Caco-2 (cell line): ENCODE results near the gene ZNF48. TPM values are rescaled to one million over a fixed set of nuclear protein-coding genes. Genes with fewer than 3 reads are reported as not detected.

Experiments used
- Bru-seq: library from RNA; stranded (reverse); fragments of 400-500 nt; gene quantifications from one replicate; lab custom pipeline; 2021; lab: Mats Ljungman, UMichigan
- BruChase-seq, 2 experiments: library from RNA; stranded (reverse); fragments of 400-500 nt; gene quantifications; one replicate each; lab custom pipeline; 2021; lab: Mats Ljungman, UMichigan
- BruUV-seq: library from RNA; stranded (reverse); fragments of 400-500 nt; replicated peaks from 2 replicates; lab custom pipeline; 2021; lab: Mats Ljungman, UMichigan
- CTCF ChIA-PET: fragments of 300-600 bp; sonication (Branson Sonifier 250); formaldehyde crosslinking; loops from one replicate; lab custom pipeline; 2022; ENCODE audit warnings: antibody characterized with exemption; lab: Charles Lee
- POLR2A ChIA-PET: fragments of 300-600 bp; sonication (Branson Sonifier 250); formaldehyde crosslinking; loops from one replicate; lab custom pipeline; 2022; ENCODE audit warnings: antibody characterized with exemption; lab: Charles Lee
- DNase-seq, 2 experiments: peaks; one replicate each; pipeline versions ENCODE4 v3.0.0 to v3.0.0-alpha.2; 2020 to 2022
- H3K27me3 ChIP-seq: replicated peaks from 2 replicates; pipeline ENCODE4 v1.6.0; 2011; ENCODE audit warnings: low read length; ENCODE audit not compliant: control insufficient read depth, insufficient read depth
- H3K36me3 ChIP-seq: 2 replicates; pipeline ENCODE4 v1.5.1; 2011; ENCODE audit warnings: low read length; ENCODE audit not compliant: control insufficient read depth, insufficient read depth
- H3K4me1 ChIP-seq: fragments of 250-450 bp; sonication (Bioruptor Pico); 2 replicates; pipeline ENCODE4 v1.5.1; 2020; ENCODE audit warnings: mild to moderate bottlenecking
- H3K4me3 ChIP-seq: 2 replicates; pipeline ENCODE4 v1.5.1; 2011; ENCODE audit warnings: low read depth, mild to moderate bottlenecking, control low read depth, low read length
- H3K9me3 ChIP-seq: fragments of 250-450 bp; sonication (Bioruptor Pico); 2 replicates; pipeline ENCODE4 v1.5.1; 2020; ENCODE audit warnings: mild to moderate bottlenecking, moderate library complexity
- H3K27ac Mint-ChIP-seq: one replicate; pipeline ENCODE4 v1.8.0; 2022; ENCODE audit warnings: mixed read lengths; ENCODE audit not compliant: unreplicated experiment
- H3K27me3 Mint-ChIP-seq: one replicate; pipeline ENCODE4 v1.8.0; 2022; ENCODE audit warnings: mixed read lengths; ENCODE audit not compliant: insufficient read depth, unreplicated experiment
- H3K36me3 Mint-ChIP-seq: one replicate; pipeline ENCODE4 v1.8.0; 2022; ENCODE audit warnings: mild to moderate bottlenecking, mixed read lengths; ENCODE audit not compliant: insufficient read depth, unreplicated experiment
- H3K4me1 Mint-ChIP-seq: one replicate; pipeline ENCODE4 v1.8.0; 2022; ENCODE audit warnings: low read depth, mixed read lengths; ENCODE audit not compliant: unreplicated experiment
- H3K4me3 Mint-ChIP-seq: one replicate; pipeline ENCODE4 v1.8.0; 2022; ENCODE audit warnings: mild to moderate bottlenecking, moderate library complexity, mixed read lengths; ENCODE audit not compliant: unreplicated experiment
- H3K9me3 Mint-ChIP-seq: one replicate; pipeline ENCODE4 v1.8.0; 2022; ENCODE audit warnings: mixed read lengths; ENCODE audit not compliant: unreplicated experiment
- intact Hi-C: fragments of 100-400 bp; cut with micrococcal nuclease; formaldehyde crosslinking; loops from one replicate; pipeline ENCODE4 v1.10.0; 2022; ENCODE audit not compliant: unreplicated experiment
- long read RNA-seq: library from polyadenylated mRNA; stranded (forward); transcript quantifications from one replicate; pipeline ENCODE4 v2.0.0, GENCODE V29; 2022
- total RNA-seq: library from RNA; stranded (reverse); gene quantifications from 2 replicates; pipeline ENCODE4 v1.2.3, GENCODE V29; 2022
- TF ChIP-seq, protein P1 (sequence below), 2 experiments: fragments of 200-600 bp in 1 of 2; IDR thresholded peaks; 1 replicate in 1 of 2; 2 replicates in 1 of 2; pipeline versions ENCODE4 v1.5.1 to v1.8.0; 2011 to 2022; ENCODE audit warnings: antibody characterized with exemption in 1 of 2, control low read depth in 1 of 2, inconsistent platforms in 1 of 2, low read depth in 1 of 2, low read length in 1 of 2, mild to moderate bottlenecking in 1 of 2, moderate library complexity in 1 of 2; ENCODE audit not compliant: insufficient read depth in 1 of 2, severe bottlenecking in 1 of 2, unreplicated experiment in 1 of 2

The ZNF48 gene
- 12.8 and 13.4 TPM in 2 replicates for total RNA-seq
- Bru-seq, nascent RNA = percentile 49 among the genes with signal in this experiment
- BruChase-seq, experiment 1, labeled RNA remaining after a 2-hour chase = percentile 50 among the genes with signal in this experiment
- percentile 43 among the genes with signal in this experiment for BruChase-seq, experiment 2, labeled RNA remaining after a 6-hour chase
- long read RNA-seq, partial matches to known transcripts = 0 of 2 reads
- long read RNA-seq, other reads (novel, unspliced or antisense) = 2 of 2 reads

DNA sequence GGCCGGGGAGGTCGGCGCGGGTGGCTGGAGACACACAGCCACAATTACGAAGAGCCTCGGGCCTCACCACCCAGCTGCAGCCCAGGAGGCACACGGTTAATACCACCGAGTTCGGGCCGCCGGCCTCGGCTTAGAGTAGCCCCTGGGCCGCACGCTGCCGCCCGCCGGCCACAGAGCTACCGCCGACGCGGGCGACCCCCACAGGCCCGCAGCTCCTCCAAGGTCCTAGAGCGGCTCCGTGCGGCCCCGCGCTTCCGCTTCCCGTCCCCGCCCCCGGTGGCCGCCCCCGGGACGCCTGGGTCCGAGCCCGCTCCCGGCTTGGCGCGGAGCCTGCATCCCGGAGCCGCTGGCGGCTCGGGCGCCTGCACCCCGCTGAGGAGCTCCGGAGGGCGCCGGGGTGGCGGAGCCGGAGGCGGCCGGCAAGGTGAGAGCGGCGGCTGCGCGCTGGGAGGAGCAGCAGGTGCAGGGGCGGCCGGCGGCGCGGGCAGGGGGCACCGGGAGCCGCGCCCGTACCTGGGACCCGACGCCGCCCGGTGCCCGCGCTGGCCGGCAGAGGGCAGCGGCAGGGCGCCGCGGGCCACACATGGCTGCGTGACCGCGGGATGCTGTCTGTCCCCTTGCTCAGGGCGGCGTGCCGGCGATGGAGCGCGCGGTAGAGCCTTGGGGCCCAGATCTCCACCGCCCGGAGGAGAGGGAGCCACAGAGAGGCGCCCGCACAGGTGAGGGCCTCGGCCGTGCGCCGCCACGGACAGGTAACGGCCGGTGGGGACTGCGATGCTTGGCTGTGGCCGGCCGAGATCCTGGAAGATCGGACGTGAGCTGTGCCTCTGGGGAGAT, at the start of gene ZNF48:
Gene ZNF48, plus strand, starts transcription at position 266 of the 837 bp plus-strand sequence. Its CDS starts 375 bp downstream, at position 641.
- Mint-ChIP-seq H3K9me3 (no peaks in the 10 kb centered on the region), H3K27ac (peak within 1 kb of the TSS; percentile 46), H3K36me3 (peaks cover 12% of the 10 kb centered on the region), H3K4me3 (peak within 1 kb of the TSS; percentile 82), H3K4me1 (peaks cover 19% of the 10 kb centered on the region), H3K27me3 (no peaks in the 10 kb centered on the region)
- Histone ChIP-seq H3K4me1 (peaks cover 6% of the 10 kb centered on the region; the same call in 1 of the 2 replicates), H3K9me3 (no peaks in the 10 kb centered on the region), H3K27me3 (no peaks in the 10 kb centered on the region), H3K36me3 (no peaks in the 10 kb centered on the region), H3K4me3 (peak within 1 kb of the TSS; percentile 88)
- TF ChIP-seq, protein P1, sequence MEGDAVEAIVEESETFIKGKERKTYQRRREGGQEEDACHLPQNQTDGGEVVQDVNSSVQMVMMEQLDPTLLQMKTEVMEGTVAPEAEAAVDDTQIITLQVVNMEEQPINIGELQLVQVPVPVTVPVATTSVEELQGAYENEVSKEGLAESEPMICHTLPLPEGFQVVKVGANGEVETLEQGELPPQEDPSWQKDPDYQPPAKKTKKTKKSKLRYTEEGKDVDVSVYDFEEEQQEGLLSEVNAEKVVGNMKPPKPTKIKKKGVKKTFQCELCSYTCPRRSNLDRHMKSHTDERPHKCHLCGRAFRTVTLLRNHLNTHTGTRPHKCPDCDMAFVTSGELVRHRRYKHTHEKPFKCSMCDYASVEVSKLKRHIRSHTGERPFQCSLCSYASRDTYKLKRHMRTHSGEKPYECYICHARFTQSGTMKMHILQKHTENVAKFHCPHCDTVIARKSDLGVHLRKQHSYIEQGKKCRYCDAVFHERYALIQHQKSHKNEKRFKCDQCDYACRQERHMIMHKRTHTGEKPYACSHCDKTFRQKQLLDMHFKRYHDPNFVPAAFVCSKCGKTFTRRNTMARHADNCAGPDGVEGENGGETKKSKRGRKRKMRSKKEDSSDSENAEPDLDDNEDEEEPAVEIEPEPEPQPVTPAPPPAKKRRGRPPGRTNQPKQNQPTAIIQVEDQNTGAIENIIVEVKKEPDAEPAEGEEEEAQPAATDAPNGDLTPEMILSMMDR (IDR thresholded peaks at IDR 0.05; ENCODE audit: insufficient read depth in 1 of 2, low read depth in 1 of 2, low read length in 1 of 2, severe bottlenecking in 1 of 2, unreplicated experiment in 1 of 2) = peak in 1 of 2 experiments; percentile 40
- ChIA-PET CTCF (interaction anchor here (0.6 to 2.3 kb wide), 9 partner anchors 12 to 773 kb away, joined by 4 to 27 read pairs (median 11); partner anchors contain the start of genes CD2BP2, DCTPP1, TBC1D10B and ZNF771), POLR2A (interaction anchor here (1.0 to 2.6 kb wide), 7 partner anchors 12 to 264 kb away, joined by 3 to 20 read pairs (median 7); partner anchors contain the start of genes DCTPP1, TBC1D10B and ZNF771)
- DNase-seq = peak; percentile 87 to 91
- intact Hi-C loops = loop anchor here (1.0 to 2.0 kb wide), 2 partner anchors 14 to 17 kb away; no protein-coding TSS in a partner anchor
- no TSS peak for BruUV-seq

DNA sequence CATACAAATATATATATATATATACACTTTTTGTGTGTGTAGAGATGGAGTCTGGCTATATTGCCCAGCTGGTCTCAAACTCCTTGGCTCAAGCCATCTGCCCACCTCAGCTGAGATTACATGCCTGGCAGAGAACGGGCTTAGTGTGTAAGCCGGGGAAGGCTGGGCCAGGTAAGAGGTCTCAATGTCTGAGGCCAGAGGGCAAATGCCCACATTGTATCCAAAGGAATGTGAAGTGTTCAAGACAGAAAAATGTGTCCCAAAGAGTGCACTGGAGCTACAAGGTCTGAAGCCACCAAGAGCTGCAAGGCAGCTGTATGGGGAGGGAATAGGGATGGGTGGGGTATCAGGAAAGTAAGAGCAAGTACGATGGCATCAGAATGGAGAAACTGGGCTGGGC, 48.9 kb upstream of the ZNF48 start:
- no peaks in the 10 kb centered on the region for H3K9me3 Mint-ChIP-seq
- TF ChIP-seq, protein P1 (IDR thresholded peaks at IDR 0.05; ENCODE audit: insufficient read depth in 1 of 2, low read depth in 1 of 2, low read length in 1 of 2, severe bottlenecking in 1 of 2, unreplicated experiment in 1 of 2) = no peak
- H3K27me3 Mint-ChIP-seq = no peaks in the 10 kb centered on the region
- H3K27me3 ChIP-seq = no peaks in the 10 kb centered on the region
- H3K4me3 ChIP-seq = no peak overlapping the region
- intact Hi-C loops = no loop called here
- ChIA-PET CTCF (no interaction called here), POLR2A (no interaction called here)
- no peaks in the 10 kb centered on the region for H3K4me1 Mint-ChIP-seq
- no TSS peak for BruUV-seq
- H3K27ac Mint-ChIP-seq = no peak overlapping the region
- no peaks in the 10 kb centered on the region for H3K4me1 ChIP-seq
- H3K36me3 ChIP-seq = no peaks in the 10 kb centered on the region
- H3K36me3 Mint-ChIP-seq = peaks cover 16% of the 10 kb centered on the region
- no peak for DNase-seq
- no peaks in the 10 kb centered on the region for H3K9me3 ChIP-seq
- H3K4me3 Mint-ChIP-seq = no peak overlapping the region

DNA sequence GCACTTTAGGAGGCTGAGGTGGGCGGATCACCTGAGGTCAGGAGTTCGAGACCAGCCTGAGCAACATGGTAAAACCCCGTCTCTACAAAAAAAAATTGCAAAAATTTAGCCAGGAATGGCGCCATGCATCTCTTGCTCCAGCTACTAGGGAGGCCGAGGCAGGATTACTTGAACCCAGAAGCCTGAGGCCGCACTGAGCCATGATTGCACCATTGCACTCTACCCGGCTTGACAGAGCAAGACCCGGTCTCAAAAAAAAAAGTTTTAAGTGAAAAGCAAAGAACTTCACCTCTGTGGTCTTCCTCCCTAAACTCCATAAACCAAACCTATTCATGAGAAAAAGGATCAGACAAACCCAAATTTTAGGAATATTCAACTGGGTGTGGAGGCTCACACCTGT, 47.1 kb upstream of the ZNF48 start:
- Mint-ChIP-seq H3K9me3 (no peaks in the 10 kb centered on the region), H3K4me3 (no peak overlapping the region), H3K36me3 (peaks cover 33% of the 10 kb centered on the region), H3K4me1 (no peaks in the 10 kb centered on the region), H3K27me3 (no peaks in the 10 kb centered on the region), H3K27ac (no peak overlapping the region)
- no peaks in the 10 kb centered on the region for H3K9me3 ChIP-seq
- H3K27me3 ChIP-seq = no peaks in the 10 kb centered on the region
- POLR2A ChIA-PET = no interaction called here
- H3K4me3 ChIP-seq = no peak overlapping the region
- BruUV-seq = no TSS peak
- no peaks in the 10 kb centered on the region for H3K4me1 ChIP-seq
- TF ChIP-seq, protein P1 (IDR thresholded peaks at IDR 0.05; ENCODE audit: insufficient read depth in 1 of 2, low read depth in 1 of 2, low read length in 1 of 2, severe bottlenecking in 1 of 2, unreplicated experiment in 1 of 2) = no peak
- CTCF ChIA-PET = no interaction called here
- peaks cover 3% of the 10 kb centered on the region; the same call in 1 of the 2 replicates for H3K36me3 ChIP-seq
- intact Hi-C loops = no loop called here
- DNase-seq = no peak
